SU-DHL-6 (cell line): ENCODE data around the gene SPTLC1.

ENCODE experiments used
- H2AFZ ChIP-seq: fragments of 200-600 bp; sonication (generic); 2 replicates; pipeline ENCODE4 v1.6.1; 2014; ENCODE audit warnings: low read depth, mild to moderate bottlenecking, moderate library complexity, mixed read lengths, antibody characterized with exemption, low read length; ENCODE audit not compliant: severe bottlenecking
- H3F3A ChIP-seq: fragments of 200-600 bp; shearing (Covaris generic); 2 replicates; pipeline ENCODE4 v1.6.0; 2016; ENCODE audit warnings: antibody characterized with exemption, mild to moderate bottlenecking; ENCODE audit not compliant: insufficient read depth
- H3K27ac ChIP-seq: fragments of 200-600 bp; sonication (generic); 2 replicates; pipeline ENCODE4 v1.5.1; 2016; ENCODE audit warnings: low read depth, mild to moderate bottlenecking, low read length, moderate library complexity, mixed read lengths
- H3K27me3 ChIP-seq: fragments of 200-600 bp; sonication (generic), shearing (Covaris generic); 2 replicates; pipeline ENCODE4 v1.6.0; 2014; ENCODE audit warnings: mild to moderate bottlenecking, low read length
- H3K36me3 ChIP-seq: fragments of 200-600 bp; sonication (generic); 2 replicates; pipeline ENCODE4 v1.6.1; 2014; ENCODE audit warnings: mild to moderate bottlenecking, low read length, mixed read lengths
- H3K4me2 ChIP-seq: fragments of 300-600, 200-600 bp; shearing (Covaris generic), sonication (generic); 2 replicates; pipeline ENCODE4 v1.6.0; 2014; ENCODE audit warnings: low read length, low read depth, mild to moderate bottlenecking; ENCODE audit not compliant: poor library complexity, severe bottlenecking
- H3K4me3 ChIP-seq: fragments of 200-600 bp; sonication (generic); 2 replicates; pipeline ENCODE4 v1.5.1; 2014; ENCODE audit warnings: antibody characterized with exemption, low read length, mild to moderate bottlenecking, mixed read lengths; ENCODE audit not compliant: insufficient read depth, poor library complexity, severe bottlenecking
- H3K79me2 ChIP-seq: fragments of 200-600 bp; sonication (generic); 2 replicates; pipeline ENCODE4 v1.6.1; 2014; ENCODE audit warnings: mild to moderate bottlenecking, low read length, moderate library complexity; ENCODE audit not compliant: insufficient read depth
- H3K9ac ChIP-seq: fragments of 200-600 bp; sonication (generic); 2 replicates; pipeline ENCODE4 v1.7.0; 2014; ENCODE audit warnings: mild to moderate bottlenecking, low read length
- H3K9me2 ChIP-seq: fragments of 200-600 bp; sonication (generic); replicated peaks from 2 replicates; pipeline ENCODE4 v1.6.1; 2014; ENCODE audit warnings: low read length; ENCODE audit not compliant: insufficient read depth
- H3K9me3 ChIP-seq: fragments of 200-600 bp; sonication (generic); 2 replicates; pipeline ENCODE4 v1.6.1; 2014; ENCODE audit warnings: low read length, mixed read lengths; ENCODE audit not compliant: insufficient read depth
- H4K20me1 ChIP-seq: fragments of 200-600 bp; sonication (generic); 2 replicates; pipeline ENCODE4 v1.6.1; 2014; ENCODE audit warnings: low read depth, mild to moderate bottlenecking, antibody characterized with exemption, low read length, moderate library complexity, mixed read lengths
- CTCF ChIP-seq: fragments of 200-600 bp; sonication (generic); IDR thresholded peaks from one replicate; pipeline ENCODE4 v1.5.1; 2017; ENCODE audit warnings: antibody characterized with exemption, mild to moderate bottlenecking, low read length, moderate library complexity; ENCODE audit not compliant: insufficient read depth, poor library complexity, severe bottlenecking
- EZH2phosphoT487 ChIP-seq: fragments of 200-600 bp; sonication (generic), shearing (Covaris generic); conservative IDR thresholded peaks from 2 replicates; pipeline ENCODE4 v1.6.1; 2018; ENCODE audit warnings: mild to moderate bottlenecking, antibody characterized with exemption, low read length, moderate library complexity, mixed read lengths

Gene SPTLC1

GRCh38 chr9:92122061-92122460 is 6.8 kb upstream of the SPTLC1 start:
- Histone ChIP-seq H2AFZ (no peak overlapping the region), H3K27ac (no peak overlapping the region), H3K36me3 (no peaks in the 10 kb centered on the region), H4K20me1 (no peaks in the 10 kb centered on the region), H3K4me3 (no peak overlapping the region), H3K27me3 (no peaks in the 10 kb centered on the region), H3F3A (no peaks in the 10 kb centered on the region), H3K4me2 (no peak overlapping the region), H3K9me2 (no peaks in the 10 kb centered on the region), H3K9me3 (no peaks in the 10 kb centered on the region), H3K9ac (no peak overlapping the region), H3K79me2 (no peaks in the 10 kb centered on the region)
- TF ChIP-seq EZH2phosphoT487: no peak
- no peak for TF ChIP-seq CTCF

- H3K9me3 ChIP-seq: no peaks in the 10 kb centered on the region
- H4K20me1 ChIP-seq: no peaks in the 10 kb centered on the region
- no peak overlapping the region for H3K27ac ChIP-seq
- no peaks in the 10 kb centered on the region for H3K27me3 ChIP-seq
- H2AFZ ChIP-seq: no peak overlapping the region
- H3K36me3 ChIP-seq: no peaks in the 10 kb centered on the region
- H3K4me2 ChIP-seq: no peak overlapping the region
- H3F3A ChIP-seq: 0 out of 2 replicates have a peak, but pooled peaks cover 3% of the 10 kb centered on the region
- H3K4me3 ChIP-seq: no peak overlapping the region
- H3K9me2 ChIP-seq: no peaks in the 10 kb centered on the region
- no peaks in the 10 kb centered on the region for H3K79me2 ChIP-seq
- no peak overlapping the region for H3K9ac ChIP-seq
- TF ChIP-seq EZH2phosphoT487 (no peak), CTCF (no peak)
These were observed 6.1 kb upstream of the SPTLC1 start for GRCh38 chr9:92121265-92121664.

GRCh38 chr9:92120138-92120537 is 4.9 kb upstream of the SPTLC1 start:
- TF ChIP-seq CTCF (no peak), EZH2phosphoT487 (no peak)
- Histone ChIP-seq H3K79me2 (peaks cover under 1% of the 10 kb centered on the region; the same call in 1 of the 2 replicates), H3K4me3 (no peak overlapping the region), H3F3A (0 out of 2 replicates have a peak, but pooled peaks cover 3% of the 10 kb centered on the region), H3K27me3 (no peaks in the 10 kb centered on the region), H3K36me3 (no peaks in the 10 kb centered on the region), H3K27ac (no peak overlapping the region), H3K9me2 (no peaks in the 10 kb centered on the region), H3K9ac (no peak overlapping the region), H2AFZ (no peak overlapping the region), H3K4me2 (no peak overlapping the region), H3K9me3 (no peaks in the 10 kb centered on the region), H4K20me1 (no peaks in the 10 kb centered on the region)
